Left ventricle myocardium inferior (tissue), 1 donor: ENCODE results near the gene EIF3L. TPM values are rescaled to one million over a fixed set of nuclear protein-coding genes. Genes with fewer than 3 reads are reported as not detected.

ENCODE experiments used
- DNase-seq: peaks from one replicate; pipeline ENCODE4 v3.0.0-alpha.2; 2020
- H3K27ac ChIP-seq: fragments of 200-600 bp; replicated peaks from 2 replicates; pipeline ENCODE4 v1.8.0; 2021
- H3K27me3 ChIP-seq: fragments of 200-600 bp; 2 replicates; pipeline ENCODE4 v1.8.0; 2021; ENCODE audit warnings: low read depth
- H3K36me3 ChIP-seq: fragments of 200-600 bp; 2 replicates; pipeline ENCODE4 v1.8.0; 2021
- H3K4me1 ChIP-seq: fragments of 200-600 bp; 2 replicates; pipeline ENCODE4 v1.8.0; 2021
- H3K4me3 ChIP-seq: fragments of 200-600 bp; 2 replicates; pipeline ENCODE4 v1.8.0; 2021; ENCODE audit warnings: mild to moderate bottlenecking, moderate library complexity
- H3K9me3 ChIP-seq: fragments of 200-600 bp; replicated peaks from 2 replicates; pipeline ENCODE4 v1.8.0; 2021
- intact Hi-C: fragments of 100-400 bp; cut with micrococcal nuclease; formaldehyde crosslinking; loops from one replicate; pipeline ENCODE4 v1.11.0; 2022
- total RNA-seq: library from RNA; stranded (reverse); fragmentation: NEBNext Ultra II Directional; extraction: Animal tissue kit (Norgen Biotek cat#: 25700); gene quantifications from one replicate; pipeline ENCODE4 v1.2.1, GENCODE V29; 2021
- TF ChIP-seq, protein P1 (sequence below): fragments of 200-600 bp; IDR thresholded peaks from 2 replicates; pipeline ENCODE4 v1.8.0; 2021; ENCODE audit warnings: antibody characterized with exemption, mild to moderate bottlenecking, borderline replicate concordance
- donor health status: DM: no; HTN: yes; CAD: no; lungs with severe emphysema.

The EIF3L gene
- total RNA-seq, 1 donor from 2014 or later: 379 TPM

DNA sequence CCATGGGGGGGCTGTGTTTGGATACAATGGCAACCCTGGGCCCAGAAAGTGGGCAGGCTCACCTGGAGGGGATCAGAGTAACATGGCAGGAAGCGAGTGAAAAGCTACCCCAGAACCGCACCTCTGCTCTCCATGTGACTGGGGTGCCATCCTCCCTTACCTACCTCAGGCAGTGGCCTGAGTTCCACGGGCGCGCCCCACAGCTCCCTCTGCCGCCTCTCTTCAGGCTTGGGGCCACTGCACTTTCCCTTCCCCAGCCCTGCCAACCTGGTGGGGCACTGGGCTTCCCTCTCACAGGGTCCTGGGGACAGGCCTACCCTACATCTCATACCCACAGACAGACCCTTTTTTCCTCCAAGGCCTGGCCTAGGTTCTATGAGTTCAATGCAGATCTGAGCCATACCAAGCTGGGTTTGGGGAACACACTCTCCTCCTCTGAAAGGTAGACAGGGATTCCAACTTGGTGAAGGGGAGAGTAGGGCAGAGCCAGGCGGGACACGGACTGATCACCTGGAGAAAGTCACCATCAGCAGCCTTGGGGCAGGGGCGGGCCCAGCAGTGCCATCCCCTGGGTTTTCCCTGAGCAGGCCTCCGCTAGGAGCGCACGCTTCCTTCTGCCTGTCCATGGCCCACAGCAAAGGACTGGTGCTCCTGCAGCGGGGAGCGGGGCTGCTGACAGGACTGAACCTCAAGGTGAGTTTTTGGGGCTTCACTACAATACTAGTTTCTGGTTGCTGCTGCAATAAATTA lies 19.0 kb upstream of the EIF3L start:
- intact Hi-C loops: no loop called here
- H3K9me3 ChIP-seq: no peaks in the 10 kb centered on the region
- no peak for DNase-seq
- peaks cover 64% of the 10 kb centered on the region for H3K36me3 ChIP-seq
- no peak overlapping the region for H3K27ac ChIP-seq
- TF ChIP-seq, protein P1, sequence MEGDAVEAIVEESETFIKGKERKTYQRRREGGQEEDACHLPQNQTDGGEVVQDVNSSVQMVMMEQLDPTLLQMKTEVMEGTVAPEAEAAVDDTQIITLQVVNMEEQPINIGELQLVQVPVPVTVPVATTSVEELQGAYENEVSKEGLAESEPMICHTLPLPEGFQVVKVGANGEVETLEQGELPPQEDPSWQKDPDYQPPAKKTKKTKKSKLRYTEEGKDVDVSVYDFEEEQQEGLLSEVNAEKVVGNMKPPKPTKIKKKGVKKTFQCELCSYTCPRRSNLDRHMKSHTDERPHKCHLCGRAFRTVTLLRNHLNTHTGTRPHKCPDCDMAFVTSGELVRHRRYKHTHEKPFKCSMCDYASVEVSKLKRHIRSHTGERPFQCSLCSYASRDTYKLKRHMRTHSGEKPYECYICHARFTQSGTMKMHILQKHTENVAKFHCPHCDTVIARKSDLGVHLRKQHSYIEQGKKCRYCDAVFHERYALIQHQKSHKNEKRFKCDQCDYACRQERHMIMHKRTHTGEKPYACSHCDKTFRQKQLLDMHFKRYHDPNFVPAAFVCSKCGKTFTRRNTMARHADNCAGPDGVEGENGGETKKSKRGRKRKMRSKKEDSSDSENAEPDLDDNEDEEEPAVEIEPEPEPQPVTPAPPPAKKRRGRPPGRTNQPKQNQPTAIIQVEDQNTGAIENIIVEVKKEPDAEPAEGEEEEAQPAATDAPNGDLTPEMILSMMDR: no peak
- H3K27me3 ChIP-seq: no peaks in the 10 kb centered on the region
- H3K4me1 ChIP-seq: peaks cover 12% of the 10 kb centered on the region
- H3K4me3 ChIP-seq: no peak overlapping the region

DNA sequence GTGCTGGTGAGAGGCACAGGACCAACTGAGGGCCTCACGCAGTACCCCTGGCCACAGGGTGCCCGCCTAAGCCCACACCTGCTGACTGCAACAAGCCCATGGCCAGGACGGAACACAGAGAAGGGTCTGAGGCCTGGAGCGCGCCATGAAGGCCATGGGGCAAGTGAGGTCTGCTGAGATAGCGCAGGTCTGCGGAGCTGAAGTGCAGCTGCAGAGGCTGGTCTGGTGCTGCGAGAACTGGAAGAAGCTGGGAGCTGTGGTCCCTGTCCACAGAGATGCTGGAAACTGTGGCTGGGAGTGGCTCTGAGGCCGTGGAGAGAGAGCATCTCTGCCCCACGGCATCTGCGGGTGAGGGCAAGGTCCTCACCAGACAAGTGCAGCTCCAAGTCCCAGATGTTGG lies 17.7 kb upstream of the EIF3L start:
- Histone ChIP-seq H3K36me3 (peaks cover 71% of the 10 kb centered on the region), H3K27ac (no peak overlapping the region), H3K4me3 (no peak overlapping the region), H3K9me3 (no peaks in the 10 kb centered on the region), H3K27me3 (no peaks in the 10 kb centered on the region), H3K4me1 (peaks cover 12% of the 10 kb centered on the region)
- TF ChIP-seq, protein P1: no peak
- intact Hi-C loops: no loop called here
- DNase-seq: no peak

DNA sequence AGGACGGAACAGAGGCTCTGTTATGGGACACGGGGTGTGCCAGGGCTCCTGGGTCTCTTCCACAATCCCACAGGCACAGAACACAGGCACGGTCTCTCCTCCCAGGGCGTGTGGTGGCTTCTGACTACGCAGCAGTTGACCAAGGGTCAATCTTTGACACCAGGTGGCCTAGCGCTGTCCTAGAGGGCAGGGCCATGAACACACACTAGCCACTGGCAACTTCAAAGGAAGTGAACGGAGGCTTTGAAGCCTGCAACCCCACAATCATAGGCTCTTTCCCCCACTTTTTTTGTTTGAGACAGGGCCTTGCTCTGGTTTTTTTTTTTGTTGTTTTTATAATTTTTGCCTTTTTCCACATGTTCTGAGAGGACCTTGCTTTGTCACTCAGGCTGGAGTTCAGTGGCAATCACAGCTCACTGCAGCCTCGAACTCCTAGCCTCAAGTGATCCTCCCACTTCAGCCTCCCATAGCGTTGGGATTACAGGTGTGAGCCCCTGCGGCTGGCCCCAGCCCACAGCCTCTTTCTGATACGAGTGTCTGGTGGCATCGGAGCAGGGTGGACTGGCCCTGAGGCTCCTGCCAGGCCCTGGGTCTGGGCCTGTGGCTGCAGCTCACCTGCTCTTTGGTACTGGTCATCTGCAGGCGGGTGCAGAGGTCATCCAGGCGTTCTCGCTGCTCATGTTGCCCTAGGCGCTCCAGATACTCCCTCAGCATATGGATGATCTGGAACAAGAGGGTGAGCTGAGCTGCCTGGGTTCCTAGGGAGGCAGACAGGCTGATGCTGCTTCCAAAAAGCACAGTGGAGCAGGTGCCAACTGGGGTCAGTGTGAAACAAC lies 17.0 kb upstream of the EIF3L start:
- no peaks in the 10 kb centered on the region for H3K27me3 ChIP-seq
- no peak overlapping the region for H3K27ac ChIP-seq
- H3K4me3 ChIP-seq: no peak overlapping the region
- intact Hi-C loops: no loop called here
- H3K36me3 ChIP-seq: peaks cover 78% of the 10 kb centered on the region
- TF ChIP-seq, protein P1: no peak
- H3K9me3 ChIP-seq: no peaks in the 10 kb centered on the region
- H3K4me1 ChIP-seq: peaks cover 4% of the 10 kb centered on the region
- DNase-seq: no peak

DNA sequence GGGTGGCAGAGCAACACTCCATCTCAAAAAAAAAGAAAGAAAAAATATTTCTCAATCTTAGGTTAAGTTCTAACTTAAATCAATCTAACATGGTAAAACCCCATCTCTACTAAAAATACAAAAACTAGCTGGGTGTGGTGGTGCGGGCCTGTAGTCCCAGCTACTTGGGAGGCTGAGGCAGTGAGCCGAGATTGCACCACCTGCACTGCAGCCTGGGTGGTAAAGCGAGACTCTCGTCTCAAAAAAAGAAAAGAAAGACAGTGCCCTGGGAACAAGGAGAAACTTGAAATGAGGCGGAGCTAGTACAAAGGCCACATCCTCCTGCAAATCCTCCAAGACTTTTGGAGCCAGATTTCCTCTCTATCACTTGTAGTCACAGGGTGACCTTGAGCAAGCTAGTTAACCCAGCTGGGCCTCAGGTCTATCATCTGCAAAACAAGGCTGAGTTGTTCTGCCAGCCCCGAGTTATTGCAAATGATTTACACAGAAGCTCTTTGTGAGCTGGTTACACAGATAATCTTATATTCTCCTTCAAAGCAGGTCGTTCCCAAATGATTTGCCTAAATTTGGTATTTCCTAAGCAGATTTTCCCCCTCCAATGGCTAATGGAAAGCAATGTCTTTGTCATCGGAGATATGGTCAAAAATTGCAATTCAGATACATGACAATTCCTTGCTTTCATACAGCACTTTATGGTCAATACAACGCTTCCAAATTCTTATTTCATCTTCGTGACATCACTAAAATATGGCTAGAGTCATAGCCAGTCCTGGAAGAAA lies 7.0 kb upstream of the EIF3L start:
- DNase-seq: no peak
- Histone ChIP-seq H3K4me3 (peak overlapping the region; percentile 97), H3K27me3 (no peaks in the 10 kb centered on the region), H3K36me3 (peaks cover 29% of the 10 kb centered on the region), H3K27ac (no peak overlapping the region), H3K9me3 (no peaks in the 10 kb centered on the region), H3K4me1 (peaks cover 30% of the 10 kb centered on the region)
- intact Hi-C loops: no loop called here
- TF ChIP-seq, protein P1: no peak

DNA sequence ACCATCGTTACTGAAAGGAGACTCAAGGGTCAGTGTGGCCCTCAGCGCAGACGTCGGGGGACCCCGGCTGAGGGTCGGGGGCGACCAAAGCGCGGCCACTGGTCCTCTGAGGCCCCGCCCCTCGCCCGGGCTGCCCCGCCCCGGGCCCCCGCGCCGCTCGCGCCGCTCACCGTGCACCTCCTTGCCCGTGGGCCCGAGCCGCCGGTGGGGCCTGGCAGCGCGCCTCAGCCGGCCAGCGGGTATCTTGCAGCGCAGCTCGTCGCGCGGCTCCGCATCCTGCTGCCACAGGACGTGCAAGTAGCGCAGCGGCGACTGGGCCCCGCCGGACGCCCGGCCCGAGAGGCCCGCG lies 5.5 kb upstream of the EIF3L start:
- Histone ChIP-seq H3K27ac (peak overlapping the region; percentile 96), H3K27me3 (no peaks in the 10 kb centered on the region), H3K9me3 (no peaks in the 10 kb centered on the region), H3K4me3 (peak overlapping the region; percentile 97), H3K4me1 (peaks cover 37% of the 10 kb centered on the region), H3K36me3 (peaks cover 14% of the 10 kb centered on the region)
- TF ChIP-seq, protein P1: no peak
- peak; percentile 47 for DNase-seq
- intact Hi-C loops: no loop called here
